ENCODE results near the gene METTL25B.
A peak's percentile ranks its signal among the peaks of the same experiment; 100 is the strongest.

- TF ChIP-seq GATA2 (IDR thresholded peaks at IDR 0.05; ENCODE audit: low read depth, low read length) (peak; percentile 65; the same call in 1 of the 2 replicates), GATA3 (IDR thresholded peaks at IDR 0.05; ENCODE audit: low read depth, low read length) (no peak)
Measured at GRCh38 chr1:156708218-156708661, 20.0 kb upstream of the METTL25B start.

Measured in SH-SY5Y (cell line).